Stimulated activated CD8-positive, alpha-beta memory T cell treated with anti-CD3 and anti-CD28 coated beads, Interleukin-7, amount 100 ng/mL, for 24 hours (primary cell): ENCODE data around the gene LHFPL2.
"Not testable (repeated sequence)": the region's sequence is repeated elsewhere in the genome, so short reads cannot be mapped to it uniquely, and the experiment has no call there.

Experiments
- DNase-seq: peaks from one replicate; pipeline ENCODE4 v3.0.0-alpha.2; 2020; ENCODE audit warnings: low read depth

The LHFPL2 gene, protein sequence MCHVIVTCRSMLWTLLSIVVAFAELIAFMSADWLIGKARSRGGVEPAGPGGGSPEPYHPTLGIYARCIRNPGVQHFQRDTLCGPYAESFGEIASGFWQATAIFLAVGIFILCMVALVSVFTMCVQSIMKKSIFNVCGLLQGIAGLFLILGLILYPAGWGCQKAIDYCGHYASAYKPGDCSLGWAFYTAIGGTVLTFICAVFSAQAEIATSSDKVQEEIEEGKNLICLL

GRCh38 chr5:78648359-78649210 is at the start of gene LHFPL2:
LHFPL2 (minus strand) TSS chr5:78648772; CDS start chr5:78510213, 138,559 bp downstream.
- no peak for DNase-seq

DNA sequence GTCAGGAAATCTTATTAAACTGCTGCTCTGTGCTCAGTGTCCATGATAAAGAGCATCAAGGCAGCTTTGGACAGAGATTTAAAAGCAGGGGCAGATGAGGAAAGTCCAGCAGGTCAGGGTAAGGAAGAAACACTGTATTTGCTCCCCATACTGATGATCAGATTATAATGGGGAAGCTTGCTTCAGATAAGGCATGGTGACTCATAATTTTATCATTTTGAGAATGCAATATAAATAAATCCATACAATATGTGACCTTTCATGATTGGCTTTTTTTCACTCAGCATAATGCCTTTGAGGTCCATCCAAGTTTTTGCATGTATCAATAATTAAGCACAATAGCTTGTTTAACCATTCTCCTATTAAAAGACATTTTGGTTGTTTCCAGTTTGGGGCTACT is 48.1 kb upstream of the LHFPL2 start:
- no peak for DNase-seq

GRCh38 chr5:78696052-78696451 is 47.5 kb upstream of the LHFPL2 start:
- not testable (repeated sequence) for DNase-seq

DNA sequence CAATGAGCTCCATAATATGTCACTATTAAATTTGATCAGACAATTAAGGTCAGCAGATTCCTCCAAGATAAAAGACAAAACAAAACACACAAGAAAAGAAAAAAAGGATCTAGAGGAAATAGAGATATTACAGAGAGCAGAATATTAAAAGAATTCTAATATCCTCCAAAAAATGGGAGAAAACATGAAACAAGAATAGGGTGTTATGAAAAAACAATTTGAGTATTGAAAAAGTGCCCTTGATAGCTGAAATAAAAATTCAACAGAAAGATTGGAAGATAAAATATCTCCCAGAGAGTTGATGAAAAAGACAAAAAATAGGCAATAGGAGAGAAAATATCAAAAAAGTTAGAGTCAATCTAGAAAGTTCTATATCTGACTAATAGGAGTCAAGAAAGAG is 44.8 kb upstream of the LHFPL2 start:
- no peak for DNase-seq

DNA sequence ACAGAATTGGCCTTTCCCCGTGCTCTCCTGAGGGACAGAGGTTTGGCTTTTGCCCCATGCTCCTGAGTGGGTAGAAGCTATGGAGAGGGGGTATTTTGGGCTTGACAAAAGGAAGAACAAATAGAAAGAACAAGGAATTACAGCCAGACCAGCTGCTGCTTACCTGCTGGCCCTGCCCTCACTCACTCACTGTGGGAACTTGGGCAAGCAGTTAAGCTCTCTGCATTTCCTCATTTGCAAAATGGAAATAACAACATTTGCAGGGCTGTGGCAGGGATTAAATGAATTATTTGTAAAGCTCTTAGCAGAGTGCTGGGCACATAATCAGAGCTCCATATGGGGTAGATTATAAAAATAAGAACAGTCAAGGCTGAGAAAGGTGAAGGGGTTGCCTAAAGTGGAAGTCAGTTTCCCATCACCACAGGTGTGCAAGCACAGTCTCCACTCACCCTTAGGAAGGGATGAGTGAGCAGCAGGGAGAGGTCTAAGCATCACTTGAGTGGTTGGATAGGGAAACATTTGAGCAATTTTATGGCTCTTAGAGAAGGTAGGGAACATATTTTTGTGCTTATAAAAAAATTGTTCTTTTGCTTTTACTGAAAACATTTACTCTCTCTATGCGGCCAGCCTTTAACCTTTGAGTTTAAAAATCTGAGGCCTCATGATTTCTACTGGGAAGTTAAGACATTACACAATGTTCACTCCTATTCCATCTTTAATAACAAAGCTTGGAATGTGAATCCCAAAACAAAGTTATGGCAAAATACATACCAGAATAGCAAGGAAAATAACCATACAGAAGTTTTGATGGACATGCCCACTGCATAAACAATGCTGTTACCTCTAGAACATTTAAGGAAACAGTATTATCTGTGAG is 42.8 kb upstream of the LHFPL2 start:
- no peak for DNase-seq

DNA sequence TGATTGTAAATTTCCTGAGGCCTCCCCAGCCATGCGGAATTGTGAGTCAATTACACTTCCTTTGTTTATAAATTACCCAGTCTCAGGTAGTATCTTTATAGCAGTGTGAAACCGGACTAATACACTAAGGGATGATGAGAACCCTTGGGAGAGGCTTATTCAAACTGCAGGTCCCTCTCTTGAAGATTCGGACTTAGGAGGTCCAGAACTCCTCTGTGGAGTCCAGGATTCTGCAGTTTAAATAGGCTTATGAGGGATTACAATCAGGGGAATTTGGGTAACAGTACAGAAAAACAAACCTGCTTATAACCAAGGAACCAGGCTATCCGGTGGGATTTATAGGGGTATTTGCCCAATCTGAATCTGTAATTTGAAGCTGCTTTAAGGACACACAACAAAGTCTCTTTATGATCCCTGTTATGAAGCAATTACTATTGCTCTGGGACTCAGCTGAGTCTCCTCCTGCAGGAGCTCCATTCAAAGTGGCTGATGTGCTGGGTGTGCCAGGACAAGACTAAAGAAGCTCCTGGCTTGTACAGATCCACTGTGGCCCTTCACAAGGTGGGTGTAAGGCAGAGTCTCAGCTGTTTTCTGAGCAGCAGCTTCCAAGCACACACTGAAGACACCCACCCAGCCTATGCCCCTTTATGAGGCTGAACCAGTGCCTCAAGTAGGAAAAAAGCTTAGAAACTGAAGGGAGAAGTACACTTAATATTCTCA is 41.8 kb upstream of the LHFPL2 start:
- DNase-seq, result no peak

DNA sequence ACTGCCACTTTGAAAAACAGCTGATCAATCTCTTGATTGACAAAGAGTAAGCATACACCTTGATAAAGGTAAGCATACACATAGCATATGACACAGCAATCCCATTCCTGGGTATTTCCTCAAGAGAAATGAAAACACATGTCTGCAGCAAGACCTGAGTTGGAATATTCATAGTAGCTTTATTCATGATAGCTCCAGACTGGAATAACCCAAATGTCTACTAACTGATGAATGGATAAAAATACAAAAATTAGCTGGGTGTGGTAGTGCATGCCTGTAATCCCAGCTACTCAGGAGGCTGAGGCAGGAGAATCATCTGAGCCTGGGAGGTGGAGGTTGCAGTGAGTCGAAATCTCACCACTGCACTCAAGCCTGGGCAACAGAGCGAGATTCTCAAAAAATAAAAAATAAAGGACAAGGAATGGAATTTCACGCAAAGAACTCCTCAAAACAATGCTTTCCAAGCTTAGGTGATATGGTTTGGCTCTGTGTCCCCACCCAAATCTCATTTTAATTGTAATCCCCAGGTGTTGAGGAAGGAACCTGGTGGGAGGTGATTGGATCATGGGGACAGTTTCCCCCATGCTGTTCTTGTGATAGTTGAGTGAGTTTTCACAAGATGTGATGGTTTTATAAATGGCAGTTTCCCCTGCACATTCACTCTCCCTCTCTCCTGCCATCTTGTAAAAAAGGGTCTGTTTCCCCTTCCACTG is 41.1 kb upstream of the LHFPL2 start:
- DNase-seq, result no peak

DNA sequence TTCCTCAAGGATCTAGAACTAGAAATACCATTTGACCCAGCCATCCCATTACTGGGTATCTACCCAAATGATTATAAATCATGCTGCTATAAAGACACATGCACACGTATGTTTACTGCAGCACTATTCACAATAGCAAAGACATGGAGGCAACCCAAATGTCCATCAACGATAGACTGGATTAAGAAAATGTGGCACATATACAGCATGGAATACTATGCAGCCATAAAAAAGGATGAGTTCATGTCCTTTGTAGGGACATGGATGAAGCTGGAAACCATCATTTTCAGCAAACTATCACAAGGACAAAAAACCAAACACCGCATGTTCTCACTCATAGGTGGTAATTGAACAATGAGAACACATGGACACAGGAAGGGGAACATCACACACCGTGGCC is 38.9 kb upstream of the LHFPL2 start:
- DNase-seq, result not testable (repeated sequence)

DNA sequence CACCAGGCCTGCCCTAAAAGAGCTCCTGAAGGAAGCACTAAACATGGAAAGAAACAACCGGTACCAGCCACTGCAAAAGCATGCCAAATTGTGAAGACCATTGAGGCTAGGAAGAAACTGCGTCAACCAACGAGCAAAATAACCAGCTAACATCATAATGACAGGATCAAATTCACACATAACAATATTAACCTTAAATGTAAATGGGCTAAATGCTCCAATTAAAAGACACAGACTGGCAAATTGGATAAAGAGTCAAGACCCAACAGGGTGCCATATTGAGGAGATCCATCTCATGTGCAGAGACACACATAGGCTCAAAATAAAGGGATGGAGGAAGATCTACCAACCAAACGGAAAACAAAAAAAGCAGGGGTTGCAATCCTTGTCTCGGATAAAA is 35.3 kb upstream of the LHFPL2 start:
- not testable (repeated sequence) for DNase-seq

- DNase-seq, result no peak
Observed at GRCh38 chr5:78679905-78680304, 31.3 kb upstream of the LHFPL2 start.

GRCh38 chr5:78677777-78678668 is 29.5 kb upstream of the LHFPL2 start:
- DNase-seq, result no peak

DNA sequence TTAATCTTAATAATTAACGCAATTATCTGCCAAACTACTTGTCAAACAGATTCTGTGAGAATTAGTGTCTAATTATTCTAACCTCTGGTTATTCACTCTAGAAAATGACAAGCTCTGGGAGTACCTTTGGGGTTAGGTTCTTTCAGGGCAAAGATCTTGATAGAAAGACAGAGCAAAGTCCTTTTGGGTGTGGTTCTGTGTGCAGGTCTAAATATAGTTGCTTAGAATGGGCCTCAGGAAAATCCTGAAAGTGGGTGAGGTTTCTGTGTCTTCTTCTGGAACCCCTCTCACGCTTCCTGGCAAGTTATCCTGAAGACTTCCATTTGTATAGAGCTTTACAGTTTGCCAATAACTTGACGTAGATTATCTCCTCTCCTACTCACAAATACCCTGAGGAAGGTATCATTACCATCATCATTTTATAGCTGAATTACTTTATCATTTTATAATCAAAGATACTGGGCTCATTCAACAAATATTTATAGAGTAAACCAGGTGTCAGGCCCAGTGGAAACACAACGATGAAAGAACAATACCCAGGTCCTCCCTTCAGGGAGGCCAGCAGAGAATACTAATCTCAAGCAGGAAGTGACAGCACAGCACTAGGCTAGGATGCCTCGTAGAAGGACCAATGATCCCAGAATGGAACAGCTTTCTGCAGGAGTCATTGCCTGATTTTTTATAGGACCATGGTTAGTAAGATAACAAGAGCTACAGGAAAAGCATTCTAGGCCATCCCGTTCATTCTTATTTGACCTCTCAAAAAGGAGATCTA is 27.6 kb upstream of the LHFPL2 start:
- DNase-seq, result no peak

GRCh38 chr5:78673827-78674226 is 25.3 kb upstream of the LHFPL2 start:
- not testable (repeated sequence) for DNase-seq

- no peak for DNase-seq
Observed at GRCh38 chr5:78672154-78672553, 23.6 kb upstream of the LHFPL2 start.

DNA sequence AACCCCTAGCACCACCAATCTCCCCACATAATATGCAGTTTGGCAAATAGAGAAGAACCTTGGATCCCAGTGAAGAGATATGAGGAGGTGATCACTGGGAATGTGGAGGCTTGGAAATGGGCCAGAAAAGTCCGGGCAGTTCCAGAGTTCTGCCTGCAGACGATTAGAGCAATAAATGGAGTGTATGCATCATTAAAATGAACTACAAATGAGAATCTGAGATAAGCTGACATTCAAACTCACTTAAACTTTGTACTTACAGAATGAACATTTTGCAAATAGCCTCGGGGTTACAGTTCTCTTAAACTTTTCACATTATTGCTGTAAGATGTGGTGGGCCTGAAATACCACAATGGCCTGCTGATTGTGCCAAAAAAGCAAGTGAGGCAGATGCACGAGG is 23.0 kb upstream of the LHFPL2 start:
- no peak for DNase-seq

DNA sequence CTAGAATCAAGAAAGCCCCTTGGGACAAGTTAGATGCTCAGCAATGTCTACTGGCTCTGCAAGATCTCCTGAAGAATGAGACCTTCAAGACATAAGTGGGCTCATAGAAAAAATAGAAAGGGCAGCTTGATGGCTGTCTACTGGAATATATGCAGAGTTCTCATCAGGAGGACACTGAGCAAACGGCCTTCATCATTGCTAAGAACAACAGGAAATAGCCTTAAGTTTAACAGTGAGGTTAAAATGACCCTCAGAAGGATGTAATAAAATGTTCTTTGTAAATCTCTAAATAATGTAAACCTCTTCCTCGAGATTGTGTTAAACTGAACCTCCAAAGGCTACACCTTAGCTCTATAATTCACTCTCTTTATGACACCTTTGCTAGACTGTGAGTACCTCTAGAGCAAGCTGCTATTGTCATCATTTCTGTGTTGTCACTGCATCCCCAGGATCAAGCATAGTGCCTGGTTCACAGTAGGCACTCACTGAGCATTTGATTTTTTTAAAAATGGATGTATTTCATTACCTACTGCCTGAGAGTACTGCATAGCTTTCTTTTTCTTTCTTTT is 22.2 kb upstream of the LHFPL2 start:
- DNase-seq, result no peak

DNA sequence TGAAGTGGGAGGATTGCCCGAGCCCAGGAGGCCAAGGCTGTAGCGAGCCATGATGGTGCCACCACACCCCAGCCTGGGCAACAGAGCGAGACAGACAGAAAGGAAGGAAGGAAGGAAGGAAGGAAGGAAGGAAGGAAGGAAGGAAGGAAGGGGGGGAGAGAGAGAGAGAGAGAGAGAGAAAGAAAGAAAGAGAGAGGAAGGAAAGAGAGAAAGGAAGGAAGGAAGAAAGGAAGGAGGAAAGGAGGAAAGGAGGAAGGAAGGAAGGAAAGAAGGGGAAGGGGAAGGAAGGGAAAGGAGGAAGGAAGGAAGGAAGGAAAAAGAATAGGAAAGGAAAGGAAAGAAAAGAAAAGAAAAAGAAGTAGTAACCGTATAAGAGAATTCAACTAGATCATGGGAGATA is 20.8 kb upstream of the LHFPL2 start:
- DNase-seq, result no peak

GRCh38 chr5:78667461-78668103 is 19.0 kb upstream of the LHFPL2 start:
- no peak for DNase-seq

DNA sequence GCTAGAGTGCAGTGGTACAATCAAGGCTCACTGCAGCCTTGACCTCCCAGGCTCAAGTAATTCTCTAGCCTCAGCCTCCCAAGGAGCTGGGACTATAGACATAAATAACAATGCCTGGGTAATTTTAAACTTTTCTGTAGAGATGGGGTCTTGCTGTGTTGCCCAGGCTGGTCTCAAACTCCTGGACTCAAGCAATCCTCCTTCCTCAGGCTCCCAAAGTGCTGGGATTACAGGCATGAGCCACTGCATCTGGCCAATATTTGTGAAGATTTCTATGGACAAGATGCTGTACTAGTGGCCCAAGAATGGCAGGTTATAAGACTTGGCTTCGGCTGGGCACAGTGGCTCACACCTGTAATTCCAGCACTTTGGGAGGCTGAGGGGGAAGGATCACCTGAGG is 18.4 kb upstream of the LHFPL2 start:
- not testable (repeated sequence) for DNase-seq
